Anterior cingulate cortex (tissue), 58 donors: ENCODE data around the gene MYO1B.

Source experiments
- DNase-seq, 58 donors: peaks; one replicate each; lab custom pipeline; 2025; lab: John Stamatoyannopoulos, UW

Gene MYO1B

GRCh38 chr2:191351921-191352320 lies 106.7 kb downstream of the MYO1B start:
- DNase-seq: no peak

DNA sequence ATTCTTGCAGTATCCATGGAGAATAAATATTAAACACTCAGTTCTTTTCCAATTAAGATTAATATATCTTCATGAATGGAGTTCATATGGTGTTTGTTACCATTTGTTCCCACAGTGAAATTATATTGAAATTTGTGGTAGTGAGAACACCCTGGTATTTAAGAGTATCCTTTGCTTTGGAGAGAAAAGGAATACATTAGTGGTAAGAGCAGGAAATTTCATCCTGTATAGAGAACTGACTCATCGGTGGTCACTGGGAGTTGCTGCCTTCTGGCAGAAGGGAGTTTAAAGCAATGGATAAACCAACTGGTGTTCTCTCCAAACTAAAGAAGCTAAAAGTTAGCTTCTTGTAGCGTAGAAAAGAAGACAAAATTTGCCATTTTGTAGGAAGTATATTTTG lies 107.3 kb downstream of the MYO1B start:
- no peak for DNase-seq

DNA sequence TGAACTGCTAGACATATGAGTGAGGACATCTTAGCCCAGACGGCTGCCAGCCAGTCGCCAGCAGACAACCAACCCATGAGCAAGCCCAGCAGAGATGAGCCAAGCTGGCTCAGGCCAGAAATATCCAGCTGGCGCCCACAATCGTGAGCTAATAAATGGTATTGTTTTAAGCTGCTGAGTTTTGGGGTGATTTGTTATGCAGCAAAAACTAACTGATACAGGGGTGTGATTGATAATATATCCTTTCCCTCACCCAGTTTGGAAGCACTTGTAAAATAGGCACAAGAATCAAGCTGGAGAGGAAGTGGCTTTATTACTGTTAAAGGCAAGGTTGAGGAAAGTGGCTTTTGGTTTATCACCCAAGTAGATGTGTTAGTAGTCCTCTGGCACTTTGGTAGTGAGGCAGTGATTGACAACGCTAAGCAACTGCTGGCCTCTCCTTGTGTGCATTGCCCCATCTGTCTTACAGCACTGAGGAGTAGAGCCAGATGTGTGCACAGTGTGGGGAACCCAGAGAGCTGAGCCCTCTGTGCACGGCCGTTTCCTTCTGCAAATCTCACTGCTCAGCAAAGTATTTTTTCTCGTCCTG lies 110.1 kb downstream of the MYO1B start:
- DNase-seq: no peak

- no peak for DNase-seq
These were observed 112.5 kb downstream of the MYO1B start for GRCh38 chr2:191357678-191358077.

- DNase-seq: no peak
These were observed 113.3 kb downstream of the MYO1B start for GRCh38 chr2:191358325-191359025.

DNA sequence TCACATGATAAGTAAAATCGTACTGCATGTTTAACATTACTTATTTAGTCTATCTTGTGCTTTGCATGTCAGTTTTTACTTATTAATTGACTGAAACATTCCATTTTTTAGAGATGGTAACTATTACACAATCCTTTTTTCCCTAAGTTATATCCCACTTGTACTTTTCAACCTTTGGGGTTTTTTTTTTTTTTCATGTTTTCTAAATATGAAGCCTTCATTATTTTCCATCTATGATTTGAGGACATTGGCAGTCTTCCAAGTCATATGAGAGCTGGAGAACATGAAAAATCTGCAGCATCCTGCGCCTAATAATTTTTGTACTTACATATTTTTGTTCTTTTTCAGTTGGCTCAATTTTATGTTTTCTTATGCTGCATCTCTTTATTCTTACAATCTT lies 113.9 kb downstream of the MYO1B start:
- DNase-seq: no peak

- DNase-seq: no peak
These were observed 115.7 kb downstream of the MYO1B start for GRCh38 chr2:191360918-191361317.

GRCh38 chr2:191362841-191363240 lies 117.6 kb downstream of the MYO1B start:
- DNase-seq: no peak

GRCh38 chr2:191363267-191363666 lies 118.1 kb downstream of the MYO1B start:
- DNase-seq: no peak

DNA sequence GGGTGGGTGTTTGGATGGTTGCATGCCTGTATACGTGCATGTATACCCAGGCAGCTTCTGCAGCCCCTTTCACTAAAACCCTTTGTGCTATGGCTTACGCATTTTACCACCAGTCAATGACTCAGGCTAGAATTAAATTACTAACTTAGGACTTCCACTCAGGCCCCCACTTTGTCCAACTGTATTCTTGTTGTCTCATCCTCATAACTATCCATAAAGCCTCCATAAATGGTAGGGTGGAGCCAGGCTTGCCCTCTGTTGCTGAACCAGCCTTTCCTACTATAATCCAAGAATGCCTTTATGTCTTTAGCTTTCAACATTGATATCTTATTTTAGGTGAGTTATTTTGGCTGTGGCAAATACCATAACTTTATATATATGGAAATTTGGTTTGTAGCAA lies 119.9 kb downstream of the MYO1B start:
- no peak for DNase-seq

DNA sequence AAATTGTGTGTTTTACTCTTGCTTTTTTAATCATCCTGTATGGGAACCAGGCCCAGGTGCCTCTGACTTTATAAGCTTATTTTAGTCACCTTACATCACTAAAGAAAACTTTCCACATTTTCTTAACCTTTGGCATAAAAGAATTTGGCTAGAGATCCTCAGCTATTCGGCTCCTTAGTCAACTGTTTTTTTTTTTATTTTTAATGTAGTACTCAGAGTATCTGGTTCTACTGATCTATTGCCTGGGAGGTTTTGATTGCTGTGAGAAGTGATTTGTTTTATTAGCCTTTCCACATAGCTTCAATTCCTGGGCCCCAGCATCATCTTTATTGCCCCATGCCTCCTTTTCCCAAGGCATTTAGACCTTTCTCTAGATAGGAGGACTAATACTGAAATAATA lies 121.0 kb downstream of the MYO1B start:
- DNase-seq: no peak

- no peak for DNase-seq
These were observed 123.8 kb downstream of the MYO1B start for GRCh38 chr2:191369034-191369433.

DNA sequence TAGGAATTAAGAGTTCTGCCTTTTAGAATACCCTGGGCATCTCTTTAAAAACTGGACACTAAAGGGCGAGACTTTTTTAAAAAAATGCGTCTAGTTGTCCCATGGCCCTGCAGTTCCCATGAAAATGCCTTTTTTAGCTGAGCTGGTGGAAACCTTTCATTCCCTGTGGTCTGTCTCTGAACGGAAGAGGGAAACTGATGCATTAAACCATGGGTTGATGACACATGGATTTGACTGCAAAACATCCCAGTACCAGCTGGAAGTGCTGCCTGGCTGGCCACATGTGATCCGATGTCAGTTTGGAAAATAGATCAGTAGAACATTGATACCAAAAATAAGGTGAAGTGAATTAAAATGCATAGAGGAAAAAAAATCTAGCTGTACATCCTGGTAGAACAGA lies 129.2 kb downstream of the MYO1B start:
- DNase-seq: no peak

GRCh38 chr2:191374939-191375338 lies 129.7 kb downstream of the MYO1B start:
- DNase-seq: no peak

GRCh38 chr2:191376981-191377629 lies 131.9 kb downstream of the MYO1B start:
- DNase-seq: peak in 42 of 58 donors; percentile 1 to 70 (median 24)

DNA sequence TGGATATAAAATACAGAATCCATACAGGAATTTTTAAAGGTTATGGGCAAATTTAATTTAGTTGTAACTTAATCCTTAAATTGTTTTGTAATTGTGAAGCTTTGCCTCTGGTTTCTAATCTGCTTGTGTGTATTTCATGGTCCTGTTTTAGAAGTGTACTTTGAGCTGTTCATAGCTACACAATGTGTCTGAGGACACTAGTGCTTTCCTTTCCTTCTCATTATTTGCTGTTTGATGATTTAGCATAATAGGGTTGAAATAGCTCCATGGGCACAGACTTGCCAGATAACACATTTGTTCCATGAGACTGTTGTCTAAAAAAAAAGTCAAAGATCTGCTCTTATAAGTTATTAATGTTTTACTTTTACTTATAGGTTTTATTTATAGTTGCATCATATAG lies 134.2 kb downstream of the MYO1B start:
- DNase-seq: no peak

GRCh38 chr2:191382801-191383200 lies 137.6 kb downstream of the MYO1B start:
- DNase-seq: no peak

DNA sequence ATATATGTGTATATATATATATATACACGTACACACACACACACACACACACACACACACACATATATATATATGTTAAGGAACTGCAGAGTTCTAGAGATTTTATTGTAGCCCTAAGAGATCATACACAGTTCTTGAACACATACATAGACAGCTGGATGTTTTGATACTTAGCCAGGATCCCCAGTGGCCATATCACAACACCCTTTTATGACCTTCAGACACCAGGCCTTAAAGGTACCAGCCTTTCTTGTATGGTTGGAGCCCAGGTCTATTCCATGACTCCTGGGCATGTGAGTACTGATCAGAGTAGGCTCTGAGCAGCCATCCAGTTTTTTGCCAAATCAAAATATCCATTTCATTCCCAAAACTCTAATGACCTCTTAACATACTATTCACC lies 138.3 kb downstream of the MYO1B start:
- no peak for DNase-seq

- no peak for DNase-seq
These were observed 139.6 kb downstream of the MYO1B start for GRCh38 chr2:191384829-191385228.

GRCh38 chr2:191385416-191386160 lies 140.4 kb downstream of the MYO1B start:
- DNase-seq: no peak

DNA sequence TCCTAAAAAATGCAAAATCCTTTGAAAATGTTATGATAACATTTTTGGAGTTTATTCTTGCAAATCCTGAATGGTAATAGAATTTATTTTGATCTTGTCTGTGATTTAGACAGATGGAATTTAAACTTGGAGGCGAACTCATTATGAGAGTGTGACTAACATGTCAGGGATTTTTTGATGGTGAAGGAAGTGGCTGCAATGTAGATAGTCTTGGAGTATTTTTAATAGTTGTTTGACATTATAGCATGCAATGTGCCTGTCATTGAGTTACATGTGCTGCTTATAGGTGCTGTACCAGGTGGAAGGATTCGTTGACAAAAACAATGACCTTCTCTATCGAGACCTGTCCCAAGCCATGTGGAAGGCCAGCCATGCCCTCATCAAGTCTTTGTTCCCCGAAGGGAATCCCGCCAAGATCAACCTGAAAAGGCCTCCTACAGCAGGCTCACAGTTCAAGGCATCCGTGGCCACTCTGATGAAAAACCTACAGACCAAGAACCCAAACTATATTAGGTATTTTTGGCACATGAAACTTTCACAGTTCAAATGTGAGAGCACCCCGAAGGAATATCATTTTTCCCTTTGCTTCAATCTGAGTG lies 141.8 kb downstream of the MYO1B start:
- no peak for DNase-seq
